SKM-1 (cell line): Measurements from ENCODE around the gene ANKRD66.

ENCODE experiments used
- DNase-seq: peaks from one replicate; lab custom pipeline; 2025; ENCODE audit not compliant: unreplicated experiment; lab: John Stamatoyannopoulos, UW

Gene ANKRD66

GRCh38 chr6:46789434-46790354, 43.0 kb downstream of the ANKRD66 start:
- DNase-seq, result no peak

- no peak for DNase-seq
These were observed 43.7 kb downstream of the ANKRD66 start for GRCh38 chr6:46790355-46790874.

GRCh38 chr6:46792635-46793034, 45.9 kb downstream of the ANKRD66 start:
- no peak for DNase-seq

GRCh38 chr6:46793138-46793537, 46.4 kb downstream of the ANKRD66 start, which contains the start of gene MEP1A:
TSS of gene MEP1A (plus strand) at chr6:46793389. CDS start at chr6:46793399, 10 bp downstream.
- DNase-seq, result no peak

DNA sequence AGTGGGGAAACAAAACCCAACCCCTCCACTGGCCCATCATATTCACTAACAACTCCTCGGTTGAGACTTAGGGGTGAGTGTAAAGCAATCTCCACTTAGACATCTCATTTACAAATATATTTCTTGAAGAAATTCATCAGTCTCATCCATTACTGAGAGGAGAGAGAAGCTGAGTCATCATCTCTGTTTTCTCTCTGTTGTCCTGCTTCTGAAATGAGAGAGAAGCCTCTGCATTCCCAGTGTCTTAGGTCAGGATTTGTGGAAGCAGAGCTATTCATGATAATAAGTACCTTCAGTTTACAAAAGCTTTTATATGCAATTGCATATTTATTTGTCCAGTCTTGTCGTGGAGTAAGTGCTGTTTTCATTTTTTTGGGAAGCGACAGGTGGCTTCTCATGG, 47.3 kb downstream of the ANKRD66 start:
- no peak for DNase-seq

DNA sequence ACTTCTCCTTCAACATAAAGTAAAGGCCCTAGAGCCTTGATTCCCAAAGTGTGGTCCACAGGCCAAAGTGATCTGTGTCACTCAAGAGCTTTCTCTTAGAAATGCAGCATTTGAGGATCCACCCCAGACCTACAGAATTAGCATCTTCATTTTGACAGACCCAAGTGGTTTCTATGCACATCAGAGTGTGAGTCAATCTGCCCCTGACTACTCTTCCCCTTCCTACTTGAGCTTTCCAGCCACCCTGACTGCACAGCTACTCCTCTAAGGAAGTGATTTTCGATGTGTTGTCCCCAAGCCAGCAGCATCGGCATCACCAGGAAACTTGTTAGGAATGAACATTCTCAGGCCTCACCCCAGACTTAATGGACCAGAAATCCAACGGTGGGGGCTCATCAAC, 49.1 kb downstream of the ANKRD66 start:
- no peak for DNase-seq

DNA sequence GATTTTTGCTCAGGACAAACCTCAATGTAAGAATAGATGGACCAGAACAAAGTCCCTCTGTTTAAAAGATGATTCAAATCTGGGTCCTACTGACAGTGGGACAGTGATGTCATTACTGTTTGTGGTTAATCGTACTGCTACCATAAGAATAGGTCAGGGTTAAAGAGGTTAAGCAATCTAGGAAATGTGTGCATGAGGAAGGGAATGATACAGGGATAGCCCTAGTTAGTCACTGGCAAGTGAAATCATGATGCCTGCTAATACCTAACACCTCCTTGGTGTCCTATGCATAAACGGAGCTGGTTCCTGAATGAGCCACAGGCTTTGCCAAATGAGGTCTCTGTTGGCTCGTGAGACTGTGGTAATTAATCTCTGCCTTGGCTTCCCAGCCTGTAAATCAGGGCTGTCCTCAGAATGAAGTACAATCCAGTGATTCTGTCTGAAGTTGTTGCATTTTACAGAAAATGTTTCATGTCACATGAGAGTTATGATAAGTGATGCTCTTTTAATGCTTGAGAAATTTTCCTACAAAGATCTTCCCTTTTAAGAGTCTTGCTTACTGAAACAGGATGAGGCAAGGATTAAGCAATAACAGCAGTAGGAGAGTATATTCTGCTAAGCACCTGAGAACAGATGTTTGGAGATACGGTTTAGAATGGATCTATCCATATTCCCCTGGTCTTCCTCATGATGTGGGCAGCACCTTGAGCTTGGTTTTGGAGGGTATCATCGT, 50.3 kb downstream of the ANKRD66 start:
- no peak for DNase-seq

DNA sequence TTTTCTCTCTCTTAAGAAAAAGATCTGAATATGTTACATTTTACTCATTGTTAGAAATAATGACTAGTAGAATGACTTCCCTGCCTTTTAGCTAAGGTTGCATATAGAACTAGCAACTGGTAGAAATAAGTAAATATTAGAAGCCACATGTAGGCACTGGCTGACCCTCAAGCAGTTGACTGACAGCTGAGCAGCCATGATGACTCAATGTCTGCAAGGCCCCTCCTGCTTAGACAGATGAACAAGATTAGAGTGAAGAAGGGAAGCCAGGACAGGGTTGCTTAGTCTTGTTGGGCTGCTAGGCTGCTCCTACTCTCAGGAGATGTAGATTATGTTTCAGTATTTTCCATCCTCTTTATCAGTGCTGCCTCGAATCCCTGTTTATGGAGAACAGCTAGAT, 52.9 kb downstream of the ANKRD66 start:
- DNase-seq, result no peak

GRCh38 chr6:46808806-46809205, 62.1 kb downstream of the ANKRD66 start:
- DNase-seq, result peak; percentile 52
